Loucy (cell line): ENCODE measurements around the gene PHYHD1.

ENCODE experiments used
- H2AFZ ChIP-seq: fragments of 200-600 bp; sonication (generic); 2 replicates; pipeline ENCODE4 v1.6.0; 2016; ENCODE audit warnings: antibody characterized with exemption, mild to moderate bottlenecking, low read length, moderate library complexity
- H3F3A ChIP-seq: fragments of 200-600 bp; 2 replicates; pipeline ENCODE4 v1.6.0; 2016; ENCODE audit warnings: antibody characterized with exemption, low read depth, mild to moderate bottlenecking
- H3K27me3 ChIP-seq: fragments of 200-600 bp; sonication (generic); 2 replicates; pipeline ENCODE4 v1.6.1; 2014; ENCODE audit warnings: low read length, mild to moderate bottlenecking; ENCODE audit not compliant: insufficient read depth, poor library complexity, severe bottlenecking
- H3K36me3 ChIP-seq: fragments of 200-600 bp; sonication (generic); 2 replicates; pipeline ENCODE4 v1.6.1; 2016; ENCODE audit warnings: low read length; ENCODE audit not compliant: insufficient read depth
- H3K4me1 ChIP-seq: fragments of 200-600 bp; sonication (generic); 2 replicates; pipeline ENCODE4 v1.5.1; 2014; ENCODE audit warnings: low read length, mild to moderate bottlenecking; ENCODE audit not compliant: insufficient read depth, poor library complexity, severe bottlenecking
- H3K4me2 ChIP-seq: fragments of 200-600 bp; sonication (generic); 2 replicates; pipeline ENCODE4 v1.6.0; 2014; ENCODE audit warnings: antibody characterized with exemption, low read length, low read depth, mild to moderate bottlenecking; ENCODE audit not compliant: poor library complexity, severe bottlenecking
- H3K4me3 ChIP-seq: fragments of 200-600 bp; sonication (generic); 2 replicates; pipeline ENCODE4 v1.5.1; 2014; ENCODE audit warnings: low read length, mild to moderate bottlenecking, mixed read lengths; ENCODE audit not compliant: poor library complexity, severe bottlenecking
- H3K79me2 ChIP-seq: fragments of 200-600 bp; sonication (generic); 2 replicates; pipeline ENCODE4 v1.6.1; 2014; ENCODE audit warnings: low read length; ENCODE audit not compliant: insufficient read depth
- H3K9ac ChIP-seq: fragments of 200-600 bp; sonication (generic); 2 replicates; pipeline ENCODE4 v1.6.0; 2014; ENCODE audit warnings: mild to moderate bottlenecking, low read depth, low read length, moderate library complexity; ENCODE audit not compliant: poor library complexity, severe bottlenecking
- H3K9me2 ChIP-seq: fragments of 200-600 bp; sonication (generic); replicated peaks from 2 replicates; pipeline ENCODE4 v1.6.1; 2016; ENCODE audit warnings: low read depth, low read length, mixed read lengths
- H3K9me3 ChIP-seq: fragments of 200-600 bp; sonication (generic); 2 replicates; pipeline ENCODE4 v1.6.1; 2014; ENCODE audit warnings: mild to moderate bottlenecking, antibody characterized with exemption, low read length, low read depth; ENCODE audit not compliant: insufficient read depth
- H4K20me1 ChIP-seq: fragments of 200-600 bp; sonication (generic); 2 replicates; pipeline ENCODE4 v1.6.0; 2014; ENCODE audit warnings: antibody characterized with exemption, low read length, mild to moderate bottlenecking; ENCODE audit not compliant: insufficient read depth, poor library complexity, severe bottlenecking
- CTCF ChIP-seq: fragments of 200-600 bp; sonication (generic); conservative IDR thresholded peaks from 2 replicates; pipeline ENCODE4 v1.5.1; 2014; ENCODE audit warnings: mild to moderate bottlenecking, antibody characterized with exemption, low read length
- EZH2phosphoT487 ChIP-seq: fragments of 200-600 bp; IDR thresholded peaks from 2 replicates; pipeline ENCODE4 v1.6.1; 2018; ENCODE audit warnings: antibody characterized with exemption, mild to moderate bottlenecking, moderate library complexity, borderline replicate concordance

Gene PHYHD1

GRCh38 chr9:128893354-128893753 is 27.4 kb upstream of the PHYHD1 start:
- Histone ChIP-seq H2AFZ (no peak overlapping the region), H3K4me2 (no peak overlapping the region), H3K9me3 (no peaks in the 10 kb centered on the region), H3F3A (no peaks in the 10 kb centered on the region), H3K9ac (no peak overlapping the region), H4K20me1 (no peaks in the 10 kb centered on the region), H3K9me2 (no peaks in the 10 kb centered on the region), H3K79me2 (peaks cover 8% of the 10 kb centered on the region; the same call in 1 of the 2 replicates), H3K4me1 (peaks cover 2% of the 10 kb centered on the region), H3K36me3 (no peaks in the 10 kb centered on the region; the same call in 1 of the 2 replicates), H3K4me3 (no peak overlapping the region), H3K27me3 (no peaks in the 10 kb centered on the region)
- TF ChIP-seq CTCF (no peak), EZH2phosphoT487 (no peak)

DNA sequence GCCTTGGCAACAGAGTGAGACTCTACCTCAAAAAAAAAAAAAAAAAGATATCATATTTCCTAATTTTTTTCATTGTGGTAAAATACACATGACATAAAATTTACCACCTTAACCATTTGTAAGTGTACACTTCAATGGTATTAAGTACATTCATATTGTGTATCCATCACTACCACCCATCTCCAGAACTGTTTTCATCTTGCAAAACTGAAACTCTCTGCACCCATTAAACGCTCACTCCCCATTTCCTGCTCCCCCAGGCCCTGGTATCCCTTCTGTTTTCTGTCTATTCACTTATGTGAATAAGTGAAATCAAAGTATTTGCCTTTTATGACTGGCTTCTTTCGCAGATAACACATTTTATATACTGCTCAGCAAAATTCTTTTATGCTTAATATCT is 26.0 kb upstream of the PHYHD1 start:
- Histone ChIP-seq H3K4me3 (no peak overlapping the region), H3K9me2 (no peaks in the 10 kb centered on the region), H3K9ac (no peak overlapping the region), H2AFZ (no peak overlapping the region), H3K36me3 (no peaks in the 10 kb centered on the region; the same call in 1 of the 2 replicates), H3K9me3 (no peaks in the 10 kb centered on the region), H3K4me1 (peaks cover 10% of the 10 kb centered on the region), H4K20me1 (no peaks in the 10 kb centered on the region), H3F3A (no peaks in the 10 kb centered on the region), H3K79me2 (no peaks in the 10 kb centered on the region), H3K27me3 (no peaks in the 10 kb centered on the region), H3K4me2 (no peak overlapping the region)
- TF ChIP-seq CTCF, result no peak
- no peak for TF ChIP-seq EZH2phosphoT487

- no peak overlapping the region for H3K4me3 ChIP-seq
- no peaks in the 10 kb centered on the region for H3K27me3 ChIP-seq
- no peak overlapping the region for H3K9ac ChIP-seq
- H3K9me3 ChIP-seq, result no peaks in the 10 kb centered on the region
- H3K79me2 ChIP-seq, result no peaks in the 10 kb centered on the region
- H3K4me1 ChIP-seq, result peaks cover 16% of the 10 kb centered on the region
- no peak overlapping the region for H3K4me2 ChIP-seq
- no peak for TF ChIP-seq CTCF
- no peak for TF ChIP-seq EZH2phosphoT487
- no peaks in the 10 kb centered on the region; the same call in 1 of the 2 replicates for H3K36me3 ChIP-seq
- no peak overlapping the region for H2AFZ ChIP-seq
- no peaks in the 10 kb centered on the region for H3K9me2 ChIP-seq
- no peaks in the 10 kb centered on the region for H3F3A ChIP-seq
- no peaks in the 10 kb centered on the region for H4K20me1 ChIP-seq
These were observed 25.2 kb upstream of the PHYHD1 start for GRCh38 chr9:128895556-128895955.
